Astrocyte (in vitro differentiated cells and primary cell): ENCODE measurements around the gene POLR2I.

Experiments used
- EZH2 ChIP-seq: IDR thresholded peaks from 2 replicates; pipeline ENCODE4 v1.6.1; 2012; ENCODE audit warnings: mild to moderate bottlenecking, low read length, inconsistent platforms; ENCODE audit not compliant: insufficient read depth
- TF ChIP-seq, protein P1 (sequence below): IDR thresholded peaks from 2 replicates; pipeline ENCODE4 v1.5.1; 2011; ENCODE audit warnings: low read depth, mild to moderate bottlenecking, inconsistent platforms, low read length, moderate library complexity; ENCODE audit not compliant: insufficient read depth

DNA sequence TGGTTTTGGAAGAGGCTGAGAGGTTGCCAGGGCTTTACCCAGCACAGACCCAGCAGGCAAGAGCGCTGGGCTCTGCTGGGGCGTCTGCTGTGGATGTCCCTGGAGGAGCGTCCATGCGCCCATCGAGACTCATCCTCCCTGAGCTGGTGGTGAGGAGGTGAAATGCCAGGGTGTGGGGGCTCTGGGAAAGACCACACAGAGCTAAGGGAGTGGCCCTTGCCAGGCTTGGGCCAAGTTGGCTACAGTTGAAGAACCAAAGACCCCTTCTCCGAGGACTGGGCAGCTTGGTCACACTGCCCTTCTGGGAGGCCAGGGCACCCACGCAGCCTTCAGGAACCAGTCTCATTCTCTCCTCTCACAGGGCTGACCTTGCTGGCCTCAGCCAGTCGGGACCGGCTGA, 28.3 kb downstream of the POLR2I start:
- TF ChIP-seq, protein P1, sequence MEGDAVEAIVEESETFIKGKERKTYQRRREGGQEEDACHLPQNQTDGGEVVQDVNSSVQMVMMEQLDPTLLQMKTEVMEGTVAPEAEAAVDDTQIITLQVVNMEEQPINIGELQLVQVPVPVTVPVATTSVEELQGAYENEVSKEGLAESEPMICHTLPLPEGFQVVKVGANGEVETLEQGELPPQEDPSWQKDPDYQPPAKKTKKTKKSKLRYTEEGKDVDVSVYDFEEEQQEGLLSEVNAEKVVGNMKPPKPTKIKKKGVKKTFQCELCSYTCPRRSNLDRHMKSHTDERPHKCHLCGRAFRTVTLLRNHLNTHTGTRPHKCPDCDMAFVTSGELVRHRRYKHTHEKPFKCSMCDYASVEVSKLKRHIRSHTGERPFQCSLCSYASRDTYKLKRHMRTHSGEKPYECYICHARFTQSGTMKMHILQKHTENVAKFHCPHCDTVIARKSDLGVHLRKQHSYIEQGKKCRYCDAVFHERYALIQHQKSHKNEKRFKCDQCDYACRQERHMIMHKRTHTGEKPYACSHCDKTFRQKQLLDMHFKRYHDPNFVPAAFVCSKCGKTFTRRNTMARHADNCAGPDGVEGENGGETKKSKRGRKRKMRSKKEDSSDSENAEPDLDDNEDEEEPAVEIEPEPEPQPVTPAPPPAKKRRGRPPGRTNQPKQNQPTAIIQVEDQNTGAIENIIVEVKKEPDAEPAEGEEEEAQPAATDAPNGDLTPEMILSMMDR = no peak
- no peak for TF ChIP-seq EZH2
